GM12874 (cell line): ENCODE data around the gene MTCP1.
A peak's percentile ranks its signal among the peaks of the same experiment; 100 is the strongest.

ENCODE experiments used
- TF ChIP-seq, protein P1 (sequence below): IDR thresholded peaks from 2 replicates; pipeline ENCODE4 v1.5.1; 2011; ENCODE audit warnings: low read depth, mild to moderate bottlenecking, control low read depth, low read length, moderate library complexity; ENCODE audit not compliant: insufficient read depth

Gene MTCP1

DNA sequence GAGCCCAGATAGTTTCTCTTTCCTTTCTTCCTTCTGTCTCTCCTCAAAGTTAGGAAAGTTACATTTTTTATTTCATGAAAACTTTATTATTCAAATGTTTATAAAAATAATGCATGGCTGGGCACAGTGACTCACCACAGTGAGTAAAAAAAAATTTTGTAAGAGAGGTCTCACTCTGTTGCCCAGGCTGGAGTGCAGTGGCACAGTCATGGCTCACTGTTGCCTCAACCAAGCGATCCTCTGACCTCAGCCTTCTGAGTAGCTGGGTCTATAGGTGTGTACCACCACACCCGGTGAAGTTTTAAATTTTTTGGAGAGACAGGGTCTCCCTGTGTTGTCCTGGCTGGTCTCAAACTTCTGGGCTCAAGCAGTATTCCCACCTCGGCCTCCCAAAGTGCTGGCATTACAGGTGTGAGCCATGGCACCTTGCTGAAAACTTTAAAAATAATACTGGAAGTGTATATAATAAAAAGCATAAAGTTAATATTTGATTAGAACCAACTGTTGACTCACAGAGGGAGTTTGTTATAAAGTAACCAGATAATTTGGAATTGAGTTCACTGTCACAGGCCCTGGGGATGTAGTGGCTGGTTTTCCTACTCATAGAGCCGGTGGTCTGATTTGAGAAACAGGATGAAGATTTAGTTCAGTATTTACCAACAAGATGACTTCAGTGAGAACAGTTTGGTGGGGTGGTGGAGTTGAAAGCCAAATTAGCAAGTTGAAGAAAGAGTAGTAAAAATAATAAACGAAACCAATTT lies 18.0 kb downstream of the MTCP1 start:
- TF ChIP-seq, protein P1, sequence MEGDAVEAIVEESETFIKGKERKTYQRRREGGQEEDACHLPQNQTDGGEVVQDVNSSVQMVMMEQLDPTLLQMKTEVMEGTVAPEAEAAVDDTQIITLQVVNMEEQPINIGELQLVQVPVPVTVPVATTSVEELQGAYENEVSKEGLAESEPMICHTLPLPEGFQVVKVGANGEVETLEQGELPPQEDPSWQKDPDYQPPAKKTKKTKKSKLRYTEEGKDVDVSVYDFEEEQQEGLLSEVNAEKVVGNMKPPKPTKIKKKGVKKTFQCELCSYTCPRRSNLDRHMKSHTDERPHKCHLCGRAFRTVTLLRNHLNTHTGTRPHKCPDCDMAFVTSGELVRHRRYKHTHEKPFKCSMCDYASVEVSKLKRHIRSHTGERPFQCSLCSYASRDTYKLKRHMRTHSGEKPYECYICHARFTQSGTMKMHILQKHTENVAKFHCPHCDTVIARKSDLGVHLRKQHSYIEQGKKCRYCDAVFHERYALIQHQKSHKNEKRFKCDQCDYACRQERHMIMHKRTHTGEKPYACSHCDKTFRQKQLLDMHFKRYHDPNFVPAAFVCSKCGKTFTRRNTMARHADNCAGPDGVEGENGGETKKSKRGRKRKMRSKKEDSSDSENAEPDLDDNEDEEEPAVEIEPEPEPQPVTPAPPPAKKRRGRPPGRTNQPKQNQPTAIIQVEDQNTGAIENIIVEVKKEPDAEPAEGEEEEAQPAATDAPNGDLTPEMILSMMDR: no peak

DNA sequence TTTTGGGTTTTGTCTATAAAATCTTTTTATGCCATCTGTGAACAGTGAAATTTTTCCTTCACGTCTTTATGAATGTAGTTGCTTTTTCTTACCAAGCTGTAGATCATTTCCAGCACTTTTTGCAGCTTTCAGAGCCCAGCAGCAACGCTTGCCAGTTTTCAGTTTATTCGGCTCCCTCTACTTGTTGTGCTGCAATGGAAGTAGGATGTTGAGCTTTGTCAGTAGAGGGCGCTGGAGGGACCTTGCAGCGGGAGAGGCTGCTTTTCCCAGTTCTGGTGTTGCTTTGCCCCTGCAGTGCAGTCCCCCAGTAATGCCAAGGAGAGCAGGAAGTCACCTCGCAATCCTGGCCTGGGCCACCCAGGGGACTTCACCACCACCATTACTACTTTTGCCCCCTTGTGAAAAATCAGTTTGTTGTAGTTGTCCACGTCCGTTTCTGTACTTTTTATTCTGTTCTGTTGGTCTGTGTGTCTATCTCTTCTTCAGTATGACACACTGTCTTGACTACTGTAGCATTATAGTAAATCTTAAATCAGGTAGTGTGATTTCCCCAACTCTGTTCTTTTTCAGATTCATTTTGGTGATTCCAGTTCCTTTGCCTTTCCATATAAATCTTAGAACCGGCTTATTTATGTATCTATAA lies 21.8 kb downstream of the MTCP1 start:
- TF ChIP-seq, protein P1: peak; percentile 53

DNA sequence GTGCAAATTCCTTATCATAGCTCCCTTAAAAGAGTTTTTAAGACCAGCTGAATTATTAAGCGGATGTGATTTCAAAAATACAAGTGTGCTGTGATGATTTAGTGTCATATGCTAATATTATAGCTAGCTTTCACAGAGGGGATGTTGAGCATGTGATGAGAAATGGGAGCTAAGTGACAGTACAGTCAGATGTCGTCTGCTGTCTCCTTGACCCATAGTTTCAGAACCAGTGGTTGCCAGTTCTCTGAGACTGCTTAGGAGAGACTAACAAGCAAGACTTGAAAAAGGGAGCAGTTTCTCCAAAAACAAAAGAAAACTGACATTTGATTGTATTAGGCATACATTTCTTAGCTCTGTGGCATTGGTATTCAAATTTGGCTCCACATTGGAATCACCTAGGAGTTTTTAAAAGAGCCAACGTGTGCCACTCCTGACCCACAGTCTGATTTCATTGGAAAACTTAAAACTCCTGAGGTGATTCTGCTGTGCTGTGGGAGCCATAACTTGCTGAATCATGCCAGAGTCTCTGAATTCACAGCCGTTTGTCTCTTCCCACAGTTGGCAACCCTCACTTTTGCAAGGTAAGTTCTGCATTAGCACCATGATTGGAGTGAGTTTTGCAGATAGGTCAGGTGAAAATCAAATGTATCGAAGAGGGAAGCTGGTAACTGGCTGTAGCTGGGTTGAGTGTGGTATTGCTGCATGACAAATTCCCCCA lies 24.0 kb downstream of the MTCP1 start:
- TF ChIP-seq, protein P1: no peak

DNA sequence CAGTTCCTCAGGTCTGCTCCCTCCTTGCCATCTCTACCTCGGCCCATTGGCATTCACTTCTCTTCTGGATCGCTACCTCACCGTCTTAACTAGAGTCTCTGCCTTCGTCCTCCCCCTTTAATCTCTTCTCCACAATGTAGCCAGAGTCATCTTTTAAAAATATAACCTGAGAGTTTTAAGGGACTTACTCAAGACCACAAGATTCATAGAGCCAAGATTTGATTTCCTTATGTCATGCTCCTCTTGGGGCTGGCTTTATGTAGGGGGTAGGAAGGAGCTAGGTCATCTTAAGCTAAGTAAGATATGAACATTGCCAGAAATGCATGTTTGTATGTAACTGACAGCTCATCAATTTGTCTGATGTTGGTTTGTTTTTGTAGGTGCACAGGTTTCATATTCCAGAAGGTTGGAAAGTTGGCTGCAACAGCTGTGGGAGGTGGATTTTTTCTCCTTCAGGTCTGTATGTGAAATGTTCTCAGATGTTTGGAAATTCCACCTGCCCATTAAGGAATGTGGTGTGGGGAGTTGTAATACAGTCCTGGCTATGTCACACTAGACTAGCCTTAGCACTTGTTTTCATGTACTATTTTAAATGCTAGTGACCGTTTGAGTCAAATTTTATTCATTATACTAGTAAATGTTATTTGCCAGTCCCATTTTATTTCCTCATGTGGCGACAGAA lies 24.7 kb downstream of the MTCP1 start:
- TF ChIP-seq, protein P1: no peak

DNA sequence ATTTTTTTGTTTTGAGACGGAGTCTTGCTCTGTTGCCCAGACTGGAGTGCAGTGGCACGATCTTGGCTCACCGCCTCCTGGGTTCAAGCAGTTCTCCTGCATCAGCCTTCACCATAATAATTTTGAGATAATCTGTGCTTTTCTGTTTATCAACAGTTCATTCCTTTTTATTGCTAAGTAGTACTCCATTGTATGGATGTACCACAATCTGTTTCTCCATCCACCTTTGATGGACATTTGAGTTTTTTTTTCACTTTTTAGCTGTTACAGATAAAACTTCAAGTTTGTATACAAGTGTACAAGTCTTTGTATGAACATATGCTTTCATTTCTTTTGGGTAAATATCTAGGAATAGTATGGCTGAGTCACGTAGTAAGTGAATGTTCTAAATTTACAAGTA lies 35.2 kb downstream of the MTCP1 start:
- TF ChIP-seq, protein P1: no peak

DNA sequence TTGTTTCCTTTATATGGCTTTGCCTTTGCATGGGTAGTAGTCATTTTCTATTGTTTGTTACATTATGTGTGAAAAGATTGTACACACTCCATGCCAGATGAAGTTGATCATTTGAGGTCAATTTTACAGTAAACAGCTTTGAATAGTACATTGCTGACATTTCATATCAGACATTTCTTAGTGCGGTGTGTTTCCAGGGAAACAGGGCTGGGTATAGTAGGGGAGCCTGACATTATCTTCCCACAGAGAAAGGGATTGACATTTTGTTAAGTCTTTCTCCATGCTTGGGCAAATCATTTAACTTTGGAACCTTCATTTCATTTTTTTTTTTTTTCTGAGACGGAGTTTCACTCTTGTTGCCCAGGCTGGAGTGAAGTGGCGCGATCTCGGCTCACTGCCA lies 39.3 kb downstream of the MTCP1 start:
- TF ChIP-seq, protein P1: no peak

DNA sequence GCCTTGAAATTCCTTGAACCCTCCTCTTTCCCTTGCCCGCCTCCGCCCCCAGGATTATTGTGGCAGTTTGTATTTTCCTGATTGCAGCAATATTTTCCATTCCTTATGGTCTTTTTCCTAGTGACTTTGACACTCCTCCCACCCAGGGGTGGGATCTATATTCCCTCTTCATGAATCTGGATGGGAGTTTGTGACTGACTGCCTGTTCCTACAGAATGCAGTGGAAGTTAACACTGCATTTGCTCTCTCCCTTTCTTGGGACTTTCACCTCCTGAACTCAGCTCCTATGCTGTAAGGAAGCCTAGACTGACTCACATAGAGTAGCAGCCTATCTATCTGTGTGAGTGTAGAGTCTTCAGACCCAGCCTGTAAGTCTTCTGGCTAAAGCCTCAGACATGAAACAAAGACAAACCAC lies 42.1 kb downstream of the MTCP1 start:
- TF ChIP-seq, protein P1: no peak
